Right lobe of liver (tissue), 4 donors: ENCODE results near the gene STAT1.

ENCODE experiments used
- CTCF ChIP-seq, 4 donors: fragments of 200-600 bp in 3 of 4; fragments of 450-650 bp in 1 of 4; IDR thresholded peaks; one replicate each; pipeline versions ENCODE4 v1.5.1 to v1.8.0; 2016 to 2022; ENCODE audit warnings: antibody characterized with exemption in 4 of 4, mild to moderate bottlenecking in 2 of 4
- POLR2A ChIP-seq: fragments of 450-650 bp; IDR thresholded peaks from one replicate; pipeline ENCODE4 v1.6.1; 2017; ENCODE audit warnings: antibody characterized with exemption, mild to moderate bottlenecking
- donor health status: DM: no; HTN: no; CAD: no.
- donor health status: DM: no; HTN: no; CAD: no.
- donor health status: DM: no; HTN: yes; CAD: no.

DNA sequence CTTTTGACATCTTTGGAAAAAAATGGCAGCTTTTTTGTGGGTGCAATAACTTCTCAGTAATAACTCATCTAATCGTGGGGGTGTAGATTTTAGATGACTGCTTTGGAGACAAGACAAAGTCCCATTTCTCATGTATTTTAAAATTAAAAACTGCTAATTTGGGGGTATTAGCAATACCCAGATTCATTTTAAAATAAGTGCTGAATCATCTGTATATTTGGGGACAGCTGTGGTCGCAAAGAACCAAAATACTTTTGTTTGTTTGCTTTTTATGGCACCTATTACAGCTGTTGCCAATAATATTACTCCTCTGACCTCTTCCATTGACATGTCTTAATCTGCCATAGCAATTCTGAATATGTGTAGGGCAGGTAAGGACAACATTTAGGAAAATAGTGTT lies 45.4 kb downstream of the STAT1 start:
- TF ChIP-seq POLR2A (no peak), CTCF (IDR thresholded peaks at IDR 0.05) (no peak)
